H1 (cell line): ENCODE data around the gene ZNF593. TPM values are rescaled to one million over a fixed set of nuclear protein-coding genes. Genes with fewer than 3 reads are reported as not detected.

Experiments used
- CTCF ChIA-PET: fragments of 300-600 bp; sonication (Branson Sonifier 250); formaldehyde crosslinking; loops from one replicate; lab custom pipeline; 2021; ENCODE audit not compliant: partially characterized antibody; lab: Charles Lee
- POLR2A ChIA-PET: fragments of 300-600 bp; sonication (Branson Sonifier 250); formaldehyde crosslinking; loops from one replicate; lab custom pipeline; 2021; ENCODE audit warnings: inconsistent platforms; ENCODE audit not compliant: partially characterized antibody; lab: Charles Lee
- DNase-seq, 2 experiments: peaks; one replicate each; pipeline versions ENCODE4 v3.0.0 to v3.0.0-alpha.2; 2010 to 2022; ENCODE audit warnings: low spot score in 2 of 2, low read depth in 1 of 2, mixed read lengths in 1 of 2
- FAIRE-seq: peaks from 2 replicates; lab custom pipeline; 2011; peaks lifted over from hg19 to GRCh38; lab: Jason Lieb, UNC
- H2AFZ ChIP-seq: 2 replicates; pipeline ENCODE4 v1.8.1; 2012; ENCODE audit warnings: low read length, inconsistent platforms
- H2AK5ac ChIP-seq: 2 replicates; pipeline ENCODE4 v1.6.1; 2013; ENCODE audit warnings: low read depth, low read length
- H2BK120ac ChIP-seq: replicated peaks from 2 replicates; pipeline ENCODE3; 2013; ENCODE audit warnings: low read depth, low read length, inconsistent platforms
- H2BK12ac ChIP-seq: 2 replicates; pipeline ENCODE4 v1.6.1; 2013; ENCODE audit warnings: low read depth, low read length
- H2BK15ac ChIP-seq: 2 replicates; pipeline ENCODE4 v1.6.1; 2013; ENCODE audit warnings: low read length
- H2BK20ac ChIP-seq: 2 replicates; pipeline ENCODE4 v1.6.1; 2013; ENCODE audit warnings: low read length
- H2BK5ac ChIP-seq: 2 replicates; pipeline ENCODE4 v1.6.1; 2013; ENCODE audit warnings: low read depth, low read length
- H3K14ac ChIP-seq: 2 replicates; pipeline ENCODE4 v1.6.1; 2013; ENCODE audit warnings: inconsistent platforms; ENCODE audit not compliant: insufficient read length
- H3K18ac ChIP-seq: 2 replicates; pipeline ENCODE4 v1.6.1; 2013; ENCODE audit warnings: low read length; ENCODE audit errors: extremely low read depth
- H3K23ac ChIP-seq: 2 replicates; pipeline ENCODE4 v1.6.1; 2013; ENCODE audit warnings: inconsistent platforms; ENCODE audit not compliant: insufficient read length
- H3K23me2 ChIP-seq: 2 replicates; pipeline ENCODE4 v1.6.1; 2013; ENCODE audit warnings: low read depth, low read length
- H3K27ac ChIP-seq: 2 replicates; pipeline ENCODE4 v1.6.1; 2011; ENCODE audit warnings: low read depth, low read length, inconsistent platforms
- H3K27me3 ChIP-seq, 4 experiments: replicated peaks in 1 of 4; 1 replicate in 1 of 4; 2 replicates in 3 of 4; pipeline versions ENCODE4 v1.6.1 to v1.8.1; 2011 to 2013; ENCODE audit warnings: low read length in 3 of 4, mild to moderate bottlenecking in 3 of 4, inconsistent platforms in 2 of 4, mixed read lengths in 2 of 4, moderate library complexity in 1 of 4; ENCODE audit not compliant: control insufficient read depth in 3 of 4, insufficient read depth in 3 of 4; ENCODE audit errors: extremely low read depth in 1 of 4
- H3K36me3 ChIP-seq, 4 experiments: 2 replicates each; pipeline versions ENCODE4 v1.6.1 to v1.8.1; 2011 to 2013; ENCODE audit warnings: mild to moderate bottlenecking in 4 of 4, low read length in 3 of 4, moderate library complexity in 2 of 4, control low read depth in 1 of 4, inconsistent platforms in 1 of 4; ENCODE audit not compliant: insufficient read depth in 4 of 4, control insufficient read depth in 2 of 4
- H3K4ac ChIP-seq: replicated peaks from 2 replicates; pipeline ENCODE3; 2013; ENCODE audit warnings: low read length, low read depth, mixed read lengths, inconsistent platforms; ENCODE audit not compliant: insufficient read length
- H3K4me1 ChIP-seq, 4 experiments: replicated peaks in 1 of 4; 1 replicate in 1 of 4; 2 replicates in 3 of 4; pipeline versions ENCODE4 v1.6.1 to v1.8.1; 2011 to 2013; ENCODE audit warnings: low read length in 3 of 4, inconsistent platforms in 2 of 4, mixed read lengths in 1 of 4; ENCODE audit not compliant: insufficient read depth in 4 of 4, control insufficient read depth in 3 of 4
- H3K4me2 ChIP-seq, 2 experiments: 2 replicates each; pipeline versions ENCODE4 v1.6.1 to v1.8.1; 2011 to 2013; ENCODE audit warnings: low read depth in 2 of 2, low read length in 2 of 2, control low read depth in 1 of 2, inconsistent platforms in 1 of 2, mild to moderate bottlenecking in 1 of 2; ENCODE audit not compliant: insufficient read depth in 1 of 2
- H3K4me3 ChIP-seq, 4 experiments: fragments of 200-600, 300-600 bp in 1 of 4; sonication (generic), shearing (Covaris generic), sonication (Bioruptor Twin) in 1 of 4; 2 replicates each; pipeline versions ENCODE4 v1.5.1 to v1.8.1; 2011 to 2016; ENCODE audit warnings: low read length in 4 of 4, low read depth in 3 of 4, control low read depth in 2 of 4, inconsistent platforms in 2 of 4, mild to moderate bottlenecking in 2 of 4, mixed read lengths in 1 of 4, moderate library complexity in 1 of 4; ENCODE audit not compliant: insufficient read depth in 2 of 4; ENCODE audit errors: extremely low read depth in 1 of 4
- H3K56ac ChIP-seq: replicated peaks from 2 replicates; pipeline ENCODE3; 2013; ENCODE audit warnings: low read depth, mild to moderate bottlenecking, mixed read lengths, low read length, inconsistent platforms; ENCODE audit not compliant: insufficient read length
- H3K79me1 ChIP-seq: 2 replicates; pipeline ENCODE4 v1.6.1; 2013; ENCODE audit warnings: low read depth, low read length, control low read depth
- H3K79me2 ChIP-seq, 2 experiments: 2 replicates each; pipeline versions ENCODE4 v1.6.1 to v1.8.1; 2012 to 2013; ENCODE audit warnings: low read length in 2 of 2, mild to moderate bottlenecking in 2 of 2, inconsistent platforms in 1 of 2; ENCODE audit not compliant: insufficient read depth in 2 of 2, control insufficient read depth in 1 of 2
- H3K9ac ChIP-seq, 4 experiments: replicated peaks in 1 of 4; 1 replicate in 1 of 4; 2 replicates in 3 of 4; pipeline versions ENCODE4 v1.6.1 to v1.8.1; 2011 to 2013; ENCODE audit warnings: low read depth in 3 of 4, low read length in 3 of 4, control low read depth in 2 of 4, mild to moderate bottlenecking in 2 of 4, moderate library complexity in 2 of 4, inconsistent platforms in 1 of 4; ENCODE audit errors: extremely low read depth in 1 of 4
- H3K9me3 ChIP-seq, 2 experiments: 2 replicates each; pipeline versions ENCODE4 v1.6.1 to v1.8.1; 2012 to 2013; ENCODE audit warnings: mild to moderate bottlenecking in 2 of 2, moderate library complexity in 2 of 2, control low read depth in 1 of 2, inconsistent platforms in 1 of 2, low read depth in 1 of 2, low read length in 1 of 2, mixed read lengths in 1 of 2; ENCODE audit not compliant: insufficient read depth in 2 of 2
- H4K20me1 ChIP-seq, 2 experiments: replicated peaks in 1 of 2; 2 replicates each; pipeline versions ENCODE3 to v1.8.1; 2011 to 2013; ENCODE audit warnings: inconsistent platforms in 2 of 2, low read length in 2 of 2, mild to moderate bottlenecking in 1 of 2; ENCODE audit not compliant: insufficient read depth in 2 of 2, control insufficient read depth in 1 of 2
- H4K5ac ChIP-seq: 2 replicates; pipeline ENCODE4 v1.6.1; 2013; ENCODE audit warnings: low read length, low read depth, mixed read lengths, inconsistent platforms; ENCODE audit not compliant: insufficient read length
- H4K8ac ChIP-seq: 2 replicates; pipeline ENCODE4 v1.8.0; 2013; ENCODE audit warnings: mild to moderate bottlenecking, moderate library complexity, low read length, inconsistent platforms; ENCODE audit not compliant: insufficient read depth; ENCODE audit errors: extremely low read depth
- H4K91ac ChIP-seq: replicated peaks from 2 replicates; pipeline ENCODE3; 2013; ENCODE audit warnings: low read length, mixed read lengths, inconsistent platforms; ENCODE audit not compliant: insufficient read length
- CEBPB ChIP-seq: IDR thresholded peaks from 2 replicates; pipeline ENCODE4 v1.6.1; 2012; ENCODE audit warnings: low read depth, low read length
- SIN3A ChIP-seq, 2 experiments: IDR thresholded peaks in 1 of 2; conservative IDR thresholded peaks in 1 of 2; 2 replicates each; pipeline ENCODE4 v1.6.1; 2011 to 2012; ENCODE audit warnings: low read length in 2 of 2, improper control_type of control experiment in 1 of 2, low read depth in 1 of 2, mild to moderate bottlenecking in 1 of 2
- SP1 ChIP-seq: IDR thresholded peaks from 2 replicates; pipeline ENCODE4 v1.6.1; 2011; ENCODE audit warnings: low read depth, low read length
- TCF12 ChIP-seq: IDR thresholded peaks from 2 replicates; pipeline ENCODE4 v1.6.1; 2011; ENCODE audit warnings: low read depth, mild to moderate bottlenecking, low read length
- WGBS, 2 experiments: shearing (Covaris generic) in 1 of 2; methylation state at CpG; one replicate each; pipeline versions ENCODE4 v1.1.6 to v1.1.7; 2013 to 2015; ENCODE audit warnings: low lambda C conversion rate in 2 of 2, mixed read lengths in 2 of 2, inconsistent platforms in 1 of 2, low coverage in 1 of 2, missing lambda C conversion rate in 1 of 2; ENCODE audit not compliant: insufficient replicate concordance in 2 of 2, insufficient coverage in 1 of 2, insufficient read length in 1 of 2; ENCODE audit errors: extremely low coverage in 1 of 2, missing lambda C conversion rate in 1 of 2; 5-methylcytosine and 5-hydroxymethylcytosine counted together
- polyA plus RNA-seq, 7 experiments: library from polyadenylated mRNA; depleted of rRNA in 3 of 7; stranded (reverse) in 5 of 7; unstranded in 2 of 7; fragments of >200 nt in 5 of 7; fragments of 200-250 nt in 2 of 7; gene quantifications; 1 replicate in 5 of 7; 2 replicates in 1 of 7; 4 replicates in 1 of 7; pipeline versions ENCODE4 v1.2.1 to v1.2.3, GENCODE V29; 2011 to 2013; ENCODE audit warnings: missing spikeins in 2 of 7, mixed read lengths in 2 of 7
- total RNA-seq: library from RNA; stranded (reverse); fragmentation: NEBNext Ultra II Directional; extraction: Animal tissue kit (Norgen Biotek cat#: 25700); gene quantifications from 2 replicates; pipeline ENCODE4 v1.2.1, GENCODE V29; 2021

ZNF593 gene
- total and polyA plus RNA-seq, 2 of the 8 experiments (the other 6 are each of a cell fraction or from before 2014, with no cell fraction given): 38.2 to 68.0 TPM

GRCh38 chr1:26171084-26172072 is 1.7 kb downstream of the ZNF593 start, which contains the start of gene ZNF593OS:
TSS of gene ZNF593OS (minus strand) at chr1:26171832. CDS start at chr1:26171661, 171 bp downstream.
- no peak within 1 kb of the TSS for H4K8ac ChIP-seq
- no peak within 1 kb of the TSS for H2BK5ac ChIP-seq
- 89% methylated on average over 33 of the region's 34 CpGs; no CpG with 5 or more reads in 1 of the 2 experiments for WGBS, 2 experiments
- H3K27me3 ChIP-seq: peaks cover 0 to 4% (median 1%) of the 10 kb centered on the region in 4 experiments; a peak in 4 of 7 replicates
- H2BK15ac ChIP-seq: no peak within 1 kb of the TSS
- peaks cover 0 to 8% (median 6%) of the 10 kb centered on the region in 4 experiments; a peak in 6 of 7 replicates for H3K4me1 ChIP-seq
- no peaks in the 10 kb centered on the region; a peak in 1 of 8 replicates for H3K36me3 ChIP-seq
- no peak within 1 kb of the TSS for H2AFZ ChIP-seq
- H3K23me2 ChIP-seq: peaks cover 6% of the 10 kb centered on the region
- no peak within 1 kb of the TSS for H3K27ac ChIP-seq
- H3K4me2 ChIP-seq: peak within 1 kb of the TSS; percentile 77 to 96; a peak in 3 of 4 replicates
- no peaks in the 10 kb centered on the region for H3K9me3 ChIP-seq
- POLR2A ChIA-PET: interaction anchor here (1.0 to 2.9 kb wide), 5 partner anchors 9 to 135 kb away, joined by 3 to 6 read pairs (median 4); partner anchors contain the start of gene CEP85
- H3K18ac ChIP-seq: no peak within 1 kb of the TSS
- no peak within 1 kb of the TSS for H4K91ac ChIP-seq
- TF ChIP-seq CEBPB (no peak), SP1 (no peak), TCF12 (no peak), SIN3A (conservative IDR thresholded peaks at IDR 0.05 in 1 of 2, IDR thresholded peaks at IDR 0.05 in 1 of 2; ENCODE audit: low read depth in 1 of 2, low read length in 2 of 2) (0 out of 4 replicates have a peak, but pooled peaks of 1 of the 2 experiments have one; percentile 16)
- peaks cover 0 to 4% of the 10 kb centered on the region in 2 experiments for H4K20me1 ChIP-seq
- H3K23ac ChIP-seq: no peak within 1 kb of the TSS
- no peak within 1 kb of the TSS for H4K5ac ChIP-seq
- H3K4me3 ChIP-seq: peak within 1 kb of the TSS in 2 of 4 experiments; percentile 71 to 74; a peak in 5 of 8 replicates
- H3K56ac ChIP-seq: no peak within 1 kb of the TSS
- no peak within 1 kb of the TSS for H2BK120ac ChIP-seq
- H3K4ac ChIP-seq: no peak within 1 kb of the TSS
- no peak for FAIRE-seq
- no peak within 1 kb of the TSS for H2AK5ac ChIP-seq
- H3K79me2 ChIP-seq: peaks cover 0 to 8% of the 10 kb centered on the region in 2 experiments; a peak in 2 of 4 replicates
- H2BK12ac ChIP-seq: no peak within 1 kb of the TSS
- peaks cover 4% of the 10 kb centered on the region; the same call in 1 of the 2 replicates for H3K79me1 ChIP-seq
- no peak within 1 kb of the TSS for H2BK20ac ChIP-seq
- CTCF ChIA-PET: interaction anchor here (0.8 to 16.2 kb wide), 5 partner anchors 15 to 66 kb away, joined by 3 to 159 read pairs (median 5); partner anchors contain the start of genes CATSPER4 and CEP85
- H3K9ac ChIP-seq: no peak within 1 kb of the TSS; a peak in 1 of 7 replicates
- H3K14ac ChIP-seq: no peak within 1 kb of the TSS
- no peak for DNase-seq
